ENCODE measurements around the gene RAB3GAP2.
"Not testable (repeated sequence)": the region's sequence is repeated elsewhere in the genome, so short reads cannot be mapped to it uniquely, and the experiment has no call there.

Gene RAB3GAP2

GRCh38 chr1:220164116-220164515 is 108.1 kb downstream of the RAB3GAP2 start:
- no peak overlapping the region for H3K4me3 ChIP-seq (ENCODE audit: low read depth, low read length)
- POLR2A ChIA-PET = no interaction called here
- CTCF ChIA-PET = interaction anchor here (1.0 to 1.6 kb wide), 2 partner anchors 12 to 51 kb away, joined by 3 read pairs; no protein-coding TSS in a partner anchor
- no peak for TF ChIP-seq CTCF (IDR thresholded peaks at IDR 0.05; ENCODE audit: insufficient read depth, low read length, missing control alignments)
- no peak for DNase-seq (ENCODE audit: low read depth, low spot score)

GRCh38 chr1:220160027-220160426 is 112.2 kb downstream of the RAB3GAP2 start:
- ChIA-PET CTCF (no interaction called here), POLR2A (no interaction called here)
- no peak for TF ChIP-seq CTCF (IDR thresholded peaks at IDR 0.05; ENCODE audit: insufficient read depth, low read length, missing control alignments)
- H3K4me3 ChIP-seq (ENCODE audit: low read depth, low read length) = no peak overlapping the region
- DNase-seq (ENCODE audit: low read depth, low spot score) = no peak

GRCh38 chr1:220159041-220159440 is 113.2 kb downstream of the RAB3GAP2 start:
- CTCF ChIA-PET = no interaction called here

GRCh38 chr1:220158530-220158929 is 113.7 kb downstream of the RAB3GAP2 start:
- CTCF ChIA-PET = interaction anchor here (1.4 kb wide), 1 partner anchor 618 kb away, joined by 3 read pairs; no protein-coding TSS in a partner anchor
- DNase-seq (ENCODE audit: low read depth, low spot score); H3K4me3 ChIP-seq (ENCODE audit: low read depth, low read length); POLR2A ChIA-PET: not testable (repeated sequence)

More at GRCh38 chr1:220159041-220159440, 113.2 kb downstream of the RAB3GAP2 start:
- POLR2A ChIA-PET = no interaction called here
- no peak for DNase-seq (ENCODE audit: low read depth, low spot score)
- no peak for TF ChIP-seq CTCF (IDR thresholded peaks at IDR 0.05; ENCODE audit: insufficient read depth, low read length, missing control alignments)
- no peak overlapping the region for H3K4me3 ChIP-seq (ENCODE audit: low read depth, low read length)

GRCh38 chr1:220157738-220158137 is 114.5 kb downstream of the RAB3GAP2 start:
- TF ChIP-seq CTCF (IDR thresholded peaks at IDR 0.05; ENCODE audit: insufficient read depth, low read length, missing control alignments) = no peak
- ChIA-PET POLR2A (no interaction called here), CTCF (interaction anchor here (0.6 to 1.4 kb wide), 2 partner anchors 86 to 619 kb away, joined by 3 read pairs; no protein-coding TSS in a partner anchor)
- H3K4me3 ChIP-seq (ENCODE audit: low read depth, low read length) = no peak overlapping the region
- no peak for DNase-seq (ENCODE audit: low read depth, low spot score)

- ChIA-PET POLR2A (no interaction called here), CTCF (no interaction called here)
- no peak for DNase-seq (ENCODE audit: low read depth, low spot score)
- no peak for TF ChIP-seq CTCF (IDR thresholded peaks at IDR 0.05; ENCODE audit: insufficient read depth, low read length, missing control alignments)
- no peak overlapping the region for H3K4me3 ChIP-seq (ENCODE audit: low read depth, low read length)
Measured at GRCh38 chr1:220156620-220157146, 115.6 kb downstream of the RAB3GAP2 start.

DNA sequence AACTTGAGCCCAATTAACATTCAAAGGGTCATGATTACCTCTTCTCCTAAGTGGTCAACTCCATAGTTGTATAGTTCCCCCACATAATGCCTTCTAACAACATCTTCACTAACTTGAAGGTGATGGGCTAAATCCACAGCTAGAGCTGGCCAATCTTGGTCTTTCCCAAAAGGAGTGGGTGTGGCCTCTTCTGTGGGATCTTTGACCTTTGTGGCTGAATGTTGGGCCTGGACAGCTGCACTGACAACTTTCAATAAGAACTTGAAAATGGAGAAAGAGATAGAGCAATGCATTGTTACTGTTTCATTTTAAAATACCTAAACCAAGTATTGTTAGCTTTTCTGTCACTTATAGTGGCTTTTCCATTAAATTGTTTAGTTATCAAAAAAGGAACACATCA is 119.1 kb downstream of the RAB3GAP2 start:
- DNase-seq (ENCODE audit: low read depth, low spot score) = no peak
- ChIA-PET CTCF (interaction anchor here (1.2 to 1.5 kb wide), 2 partner anchors 8 to 10 kb away, joined by 3 to 4 read pairs; no protein-coding TSS in a partner anchor), POLR2A (no interaction called here)
- no peak for TF ChIP-seq CTCF (IDR thresholded peaks at IDR 0.05; ENCODE audit: insufficient read depth, low read length, missing control alignments)
- H3K4me3 ChIP-seq (ENCODE audit: low read depth, low read length) = no peak overlapping the region
